ENCODE results near the gene PDLIM5.

Gene PDLIM5

DNA sequence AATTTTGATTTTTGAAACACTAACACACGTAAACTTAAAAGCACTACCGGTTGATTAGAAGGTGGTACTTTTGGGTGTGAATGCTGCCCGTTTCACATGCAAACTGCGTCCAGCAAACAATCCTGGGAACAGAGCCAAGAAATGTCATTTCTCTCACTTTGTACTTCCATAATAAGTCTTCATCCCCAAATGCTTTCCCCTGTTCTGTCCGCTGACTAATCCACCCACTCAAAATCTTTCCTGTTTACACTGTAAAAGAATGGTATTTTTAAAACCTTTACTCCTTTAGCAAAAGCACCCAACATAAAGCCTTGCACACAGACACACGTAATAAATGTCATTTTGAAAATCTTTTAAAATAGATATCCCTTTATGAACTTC lies 39.1 kb upstream of the PDLIM5 start:
- H3K9me3 ChIP-seq (ENCODE audit: control insufficient read depth, low read length) = no peaks in the 10 kb centered on the region
- no peaks in the 10 kb centered on the region for H3K27me3 ChIP-seq (ENCODE audit: control insufficient read depth, insufficient read depth, low read length)
- H3K36me3 ChIP-seq (ENCODE audit: control insufficient read depth, insufficient read depth, low read length) = no peaks in the 10 kb centered on the region
- H3K4me3 ChIP-seq (ENCODE audit: low read length) = no peak overlapping the region
- H3K4me1 ChIP-seq (ENCODE audit: control insufficient read depth, insufficient read depth, low read length) = no peaks in the 10 kb centered on the region
- no peak overlapping the region for H3K9ac ChIP-seq (ENCODE audit: low read length)

- Histone ChIP-seq H3K36me3 (ENCODE audit: control insufficient read depth, insufficient read depth, low read length) (no peaks in the 10 kb centered on the region), H3K27me3 (ENCODE audit: control insufficient read depth, insufficient read depth, low read length) (no peaks in the 10 kb centered on the region), H3K4me1 (ENCODE audit: control insufficient read depth, insufficient read depth, low read length) (no peaks in the 10 kb centered on the region), H3K4me3 (ENCODE audit: low read length) (no peak overlapping the region), H3K9me3 (ENCODE audit: control insufficient read depth, low read length) (no peaks in the 10 kb centered on the region), H3K9ac (ENCODE audit: low read length) (no peak overlapping the region)
Observed at GRCh38 chr4:94413085-94413840, 38.5 kb upstream of the PDLIM5 start.

DNA sequence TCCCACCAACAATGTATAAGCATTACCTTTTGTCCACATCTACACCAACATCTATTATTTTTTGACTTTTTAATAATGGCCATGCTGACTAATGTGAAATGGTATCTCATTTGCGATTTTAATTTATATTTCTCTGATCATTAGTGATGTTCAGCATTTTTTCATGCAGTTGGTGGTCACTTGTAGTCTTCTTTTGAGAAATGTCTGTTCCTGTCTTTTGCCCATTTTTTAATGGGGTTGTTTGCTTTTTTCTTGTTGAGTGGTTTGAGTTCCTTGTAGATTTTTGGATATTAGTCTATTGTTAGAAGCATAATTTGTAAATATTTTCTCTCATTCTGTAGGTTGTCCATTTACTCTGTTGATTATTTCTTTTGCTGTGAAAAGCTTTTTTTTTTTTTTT lies 36.8 kb upstream of the PDLIM5 start:
- H3K9me3 ChIP-seq (ENCODE audit: control insufficient read depth, low read length) = no peaks in the 10 kb centered on the region
- no peak overlapping the region for H3K4me3 ChIP-seq (ENCODE audit: low read length)
- peaks cover 5% of the 10 kb centered on the region for H3K4me1 ChIP-seq (ENCODE audit: control insufficient read depth, insufficient read depth, low read length)
- H3K36me3 ChIP-seq (ENCODE audit: control insufficient read depth, insufficient read depth, low read length) = no peaks in the 10 kb centered on the region
- H3K9ac ChIP-seq (ENCODE audit: low read length) = no peak overlapping the region
- no peaks in the 10 kb centered on the region for H3K27me3 ChIP-seq (ENCODE audit: control insufficient read depth, insufficient read depth, low read length)

DNA sequence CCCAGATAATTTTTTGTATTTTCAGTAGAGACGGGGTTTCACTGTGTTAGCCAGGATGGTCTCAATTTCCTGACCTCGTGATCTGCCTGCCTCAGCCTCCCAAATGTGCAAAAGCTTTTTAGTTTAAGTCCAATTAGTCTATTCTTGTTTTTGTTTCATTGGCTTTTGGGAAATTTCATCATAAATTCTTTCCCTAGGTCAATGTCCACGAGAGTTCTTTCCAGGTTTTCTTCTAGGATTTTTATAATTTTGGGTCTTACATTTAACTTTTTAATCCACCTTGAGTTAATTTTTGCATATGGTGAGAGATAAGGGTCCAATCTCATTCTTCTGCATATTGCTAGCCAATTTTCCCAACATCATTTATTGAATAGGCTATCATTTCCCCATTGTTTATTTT lies 36.3 kb upstream of the PDLIM5 start:
- Histone ChIP-seq H3K27me3 (ENCODE audit: control insufficient read depth, insufficient read depth, low read length) (no peaks in the 10 kb centered on the region), H3K9ac (ENCODE audit: low read length) (no peak overlapping the region), H3K4me3 (ENCODE audit: low read length) (no peak overlapping the region), H3K4me1 (ENCODE audit: control insufficient read depth, insufficient read depth, low read length) (peaks cover 5% of the 10 kb centered on the region), H3K9me3 (ENCODE audit: control insufficient read depth, low read length) (no peaks in the 10 kb centered on the region), H3K36me3 (ENCODE audit: control insufficient read depth, insufficient read depth, low read length) (no peaks in the 10 kb centered on the region)

GRCh38 chr4:94416335-94416734 lies 35.4 kb upstream of the PDLIM5 start:
- Histone ChIP-seq H3K27me3 (ENCODE audit: control insufficient read depth, insufficient read depth, low read length) (no peaks in the 10 kb centered on the region), H3K4me3 (ENCODE audit: low read length) (no peak overlapping the region), H3K9me3 (ENCODE audit: control insufficient read depth, low read length) (no peaks in the 10 kb centered on the region), H3K9ac (ENCODE audit: low read length) (no peak overlapping the region), H3K4me1 (ENCODE audit: control insufficient read depth, insufficient read depth, low read length) (peaks cover 5% of the 10 kb centered on the region), H3K36me3 (ENCODE audit: control insufficient read depth, insufficient read depth, low read length) (no peaks in the 10 kb centered on the region)

DNA sequence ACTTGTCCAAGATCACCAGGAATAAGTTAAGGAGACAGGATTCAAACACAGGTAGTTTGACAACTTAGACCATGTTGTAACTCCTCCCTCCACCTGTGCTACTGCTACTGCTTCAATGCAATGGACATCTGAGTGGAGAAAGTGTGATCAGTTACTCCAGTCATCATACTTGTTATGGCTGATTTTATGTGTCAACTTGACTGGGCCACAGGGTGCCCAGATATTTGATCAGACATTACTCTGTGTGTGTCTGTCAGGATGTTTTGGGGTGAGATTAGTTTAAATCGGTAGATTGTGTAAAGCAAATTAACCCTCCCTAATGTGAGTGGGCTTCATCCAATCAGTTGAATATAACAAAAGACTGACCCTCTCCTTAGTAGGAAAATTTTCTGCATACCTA lies 34.8 kb upstream of the PDLIM5 start:
- H3K4me3 ChIP-seq (ENCODE audit: low read length) = no peak overlapping the region
- H3K27me3 ChIP-seq (ENCODE audit: control insufficient read depth, insufficient read depth, low read length) = no peaks in the 10 kb centered on the region
- no peaks in the 10 kb centered on the region for H3K36me3 ChIP-seq (ENCODE audit: control insufficient read depth, insufficient read depth, low read length)
- H3K9ac ChIP-seq (ENCODE audit: low read length) = no peak overlapping the region
- peaks cover 5% of the 10 kb centered on the region for H3K4me1 ChIP-seq (ENCODE audit: control insufficient read depth, insufficient read depth, low read length)
- no peaks in the 10 kb centered on the region for H3K9me3 ChIP-seq (ENCODE audit: control insufficient read depth, low read length)

- no peaks in the 10 kb centered on the region for H3K9me3 ChIP-seq (ENCODE audit: control insufficient read depth, low read length)
- peaks cover 5% of the 10 kb centered on the region for H3K4me1 ChIP-seq (ENCODE audit: control insufficient read depth, insufficient read depth, low read length)
- H3K36me3 ChIP-seq (ENCODE audit: control insufficient read depth, insufficient read depth, low read length) = no peaks in the 10 kb centered on the region
- no peaks in the 10 kb centered on the region for H3K27me3 ChIP-seq (ENCODE audit: control insufficient read depth, insufficient read depth, low read length)
- H3K4me3 ChIP-seq (ENCODE audit: low read length) = no peak overlapping the region
- no peak overlapping the region for H3K9ac ChIP-seq (ENCODE audit: low read length)
Observed at GRCh38 chr4:94419549-94419948, 32.2 kb upstream of the PDLIM5 start.

DNA sequence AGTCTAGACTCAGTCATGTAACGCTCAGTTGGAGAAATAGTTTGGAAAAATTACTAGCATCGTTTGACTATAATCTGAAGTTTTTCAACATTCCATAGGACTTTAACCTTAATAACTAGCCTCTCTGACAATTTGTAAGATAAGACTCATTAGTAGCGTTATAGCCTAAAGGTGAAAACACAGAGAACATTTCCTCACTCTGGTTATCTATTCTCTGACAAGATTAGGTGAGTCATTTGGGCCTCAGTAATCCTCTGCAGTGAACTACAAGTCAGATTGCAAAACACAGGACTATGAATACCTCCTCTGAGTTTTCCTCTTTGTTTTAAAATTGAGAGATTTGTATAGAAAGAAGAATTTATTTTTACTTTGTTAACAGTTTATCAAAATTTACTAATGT lies 31.8 kb upstream of the PDLIM5 start:
- Histone ChIP-seq H3K4me3 (ENCODE audit: low read length) (no peak overlapping the region), H3K9ac (ENCODE audit: low read length) (no peak overlapping the region), H3K9me3 (ENCODE audit: control insufficient read depth, low read length) (no peaks in the 10 kb centered on the region), H3K36me3 (ENCODE audit: control insufficient read depth, insufficient read depth, low read length) (no peaks in the 10 kb centered on the region), H3K4me1 (ENCODE audit: control insufficient read depth, insufficient read depth, low read length) (peaks cover 5% of the 10 kb centered on the region), H3K27me3 (ENCODE audit: control insufficient read depth, insufficient read depth, low read length) (no peaks in the 10 kb centered on the region)

DNA sequence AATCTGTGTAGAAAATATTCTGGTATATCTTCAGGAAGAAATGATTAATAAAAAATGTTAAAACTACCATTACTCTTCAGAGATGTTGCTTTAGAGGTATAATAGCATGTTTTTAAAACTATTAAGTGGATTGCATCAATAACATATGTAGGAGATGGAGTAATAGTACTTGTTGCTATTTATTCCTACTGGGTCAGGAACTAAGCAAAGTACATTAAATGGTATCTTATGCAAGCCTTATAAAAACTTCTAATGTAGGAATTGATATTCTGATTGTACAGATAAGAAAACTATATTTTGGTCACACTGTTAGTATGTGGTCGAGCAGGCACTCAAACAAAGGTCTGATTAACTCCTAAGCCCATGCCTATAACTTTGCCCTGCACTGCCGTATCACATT lies 31.4 kb upstream of the PDLIM5 start:
- Histone ChIP-seq H3K9me3 (ENCODE audit: control insufficient read depth, low read length) (no peaks in the 10 kb centered on the region), H3K9ac (ENCODE audit: low read length) (no peak overlapping the region), H3K36me3 (ENCODE audit: control insufficient read depth, insufficient read depth, low read length) (no peaks in the 10 kb centered on the region), H3K4me3 (ENCODE audit: low read length) (no peak overlapping the region), H3K27me3 (ENCODE audit: control insufficient read depth, insufficient read depth, low read length) (no peaks in the 10 kb centered on the region), H3K4me1 (ENCODE audit: control insufficient read depth, insufficient read depth, low read length) (peaks cover 5% of the 10 kb centered on the region)

DNA sequence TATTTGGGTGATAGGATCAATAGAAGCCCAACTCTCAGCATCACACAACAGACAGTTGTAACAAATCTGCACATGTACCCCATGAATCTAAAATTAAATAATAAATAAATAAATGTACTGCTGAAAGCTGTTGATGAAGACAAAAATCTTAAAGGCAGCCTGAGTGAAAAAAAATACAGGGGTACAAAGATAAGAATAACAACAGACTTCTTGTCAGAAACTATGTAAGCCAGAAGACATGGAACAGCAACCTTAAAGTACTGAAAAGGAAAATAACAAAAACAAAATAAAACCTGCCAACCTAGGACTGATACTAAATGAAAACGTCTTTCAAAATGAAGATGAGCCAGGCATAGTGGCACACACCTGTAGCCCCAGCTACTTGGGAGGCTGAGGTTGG lies 25.0 kb upstream of the PDLIM5 start:
- Histone ChIP-seq H3K9ac (ENCODE audit: low read length) (no peak overlapping the region), H3K4me3 (ENCODE audit: low read length) (no peak overlapping the region)

DNA sequence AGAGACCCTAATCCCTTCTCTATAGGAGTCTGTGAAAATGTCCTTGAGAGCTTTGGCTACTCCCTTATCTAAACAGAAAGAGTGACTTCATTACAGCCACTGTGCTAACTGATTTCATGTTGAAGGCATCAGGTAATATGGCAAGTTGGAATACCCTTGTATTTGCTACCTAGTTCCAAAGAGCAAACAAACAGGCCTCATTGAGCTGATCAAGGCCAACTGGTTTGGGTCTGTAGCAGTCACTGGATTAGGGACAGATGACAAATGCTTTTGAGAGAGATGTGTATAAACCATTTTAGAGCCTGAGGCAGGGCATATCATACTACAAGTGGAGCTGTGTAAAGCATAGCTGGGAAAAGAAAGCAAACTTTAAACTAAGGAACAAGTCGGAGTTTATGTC lies 22.9 kb upstream of the PDLIM5 start:
- Histone ChIP-seq H3K4me3 (ENCODE audit: low read length) (no peak overlapping the region), H3K9me3 (ENCODE audit: control insufficient read depth, low read length) (no peaks in the 10 kb centered on the region), H3K9ac (ENCODE audit: low read length) (no peak overlapping the region), H3K4me1 (ENCODE audit: control insufficient read depth, insufficient read depth, low read length) (no peaks in the 10 kb centered on the region), H3K36me3 (ENCODE audit: control insufficient read depth, insufficient read depth, low read length) (no peaks in the 10 kb centered on the region), H3K27me3 (ENCODE audit: control insufficient read depth, insufficient read depth, low read length) (no peaks in the 10 kb centered on the region)

More for the DNA sequence above, 25.0 kb upstream of the PDLIM5 start:
- no peaks in the 10 kb centered on the region for H3K36me3 ChIP-seq (ENCODE audit: control insufficient read depth, insufficient read depth, low read length)
- H3K4me1 ChIP-seq (ENCODE audit: control insufficient read depth, insufficient read depth, low read length) = no peaks in the 10 kb centered on the region
- no peaks in the 10 kb centered on the region for H3K27me3 ChIP-seq (ENCODE audit: control insufficient read depth, insufficient read depth, low read length)
- H3K9me3 ChIP-seq (ENCODE audit: control insufficient read depth, low read length) = no peaks in the 10 kb centered on the region

GRCh38 chr4:94430406-94430805 lies 21.3 kb upstream of the PDLIM5 start:
- Histone ChIP-seq H3K36me3 (ENCODE audit: control insufficient read depth, insufficient read depth, low read length) (no peaks in the 10 kb centered on the region), H3K4me3 (ENCODE audit: low read length) (no peak overlapping the region), H3K27me3 (ENCODE audit: control insufficient read depth, insufficient read depth, low read length) (no peaks in the 10 kb centered on the region), H3K9me3 (ENCODE audit: control insufficient read depth, low read length) (no peaks in the 10 kb centered on the region), H3K4me1 (ENCODE audit: control insufficient read depth, insufficient read depth, low read length) (no peaks in the 10 kb centered on the region), H3K9ac (ENCODE audit: low read length) (no peak overlapping the region)

GRCh38 chr4:94431388-94431787 lies 20.4 kb upstream of the PDLIM5 start:
- Histone ChIP-seq H3K27me3 (ENCODE audit: control insufficient read depth, insufficient read depth, low read length) (no peaks in the 10 kb centered on the region), H3K36me3 (ENCODE audit: control insufficient read depth, insufficient read depth, low read length) (no peaks in the 10 kb centered on the region), H3K4me1 (ENCODE audit: control insufficient read depth, insufficient read depth, low read length) (no peaks in the 10 kb centered on the region), H3K9ac (ENCODE audit: low read length) (no peak overlapping the region), H3K4me3 (ENCODE audit: low read length) (no peak overlapping the region), H3K9me3 (ENCODE audit: control insufficient read depth, low read length) (no peaks in the 10 kb centered on the region)

All from mucosa of stomach (tissue), 1 donor.